Activated T-cell treated with anti-CD3 and anti-CD28 coated beads for 4 hours (primary cell): ENCODE data around the gene SLC48A1.
A peak's percentile ranks its signal among the peaks of the same experiment; 100 is the strongest.
"Not testable (repeated sequence)": the region's sequence is repeated elsewhere in the genome, so short reads cannot be mapped to it uniquely, and the experiment has no call there.

Source experiments
- DNase-seq: peaks from one replicate; pipeline ENCODE4 v3.0.0-alpha.2; 2020

The SLC48A1 gene

DNA sequence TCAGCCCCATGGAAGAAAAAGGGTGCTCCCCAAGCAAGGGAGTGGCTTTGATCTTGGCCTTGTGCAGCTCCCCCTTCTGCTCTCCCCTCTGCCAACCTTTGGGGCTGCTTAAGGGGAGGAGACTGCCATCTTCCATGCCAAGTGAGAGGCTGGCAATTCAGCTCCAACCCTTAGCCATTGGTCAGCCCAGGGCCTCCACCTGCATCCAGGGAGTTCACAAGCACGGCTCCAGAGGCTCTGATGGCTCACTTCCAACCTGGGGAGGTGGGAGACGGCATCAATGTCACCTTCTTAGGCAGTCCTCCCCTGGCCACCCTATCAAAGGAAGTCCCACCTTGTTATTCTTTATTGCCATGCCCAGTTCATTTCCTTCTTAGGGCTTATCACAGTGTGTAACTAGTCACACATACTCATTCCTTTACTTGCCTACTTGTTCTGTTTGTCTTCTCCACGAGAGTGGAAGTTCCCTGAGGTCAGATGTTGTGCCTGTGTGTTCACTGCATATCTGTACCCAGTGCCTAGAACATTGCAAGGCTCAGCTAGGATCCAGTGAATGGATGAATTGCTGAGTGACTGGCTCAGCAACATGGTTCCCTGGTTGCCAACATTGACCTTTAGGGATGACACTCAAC is 41.6 kb downstream of the SLC48A1 start:
- DNase-seq = no peak

DNA sequence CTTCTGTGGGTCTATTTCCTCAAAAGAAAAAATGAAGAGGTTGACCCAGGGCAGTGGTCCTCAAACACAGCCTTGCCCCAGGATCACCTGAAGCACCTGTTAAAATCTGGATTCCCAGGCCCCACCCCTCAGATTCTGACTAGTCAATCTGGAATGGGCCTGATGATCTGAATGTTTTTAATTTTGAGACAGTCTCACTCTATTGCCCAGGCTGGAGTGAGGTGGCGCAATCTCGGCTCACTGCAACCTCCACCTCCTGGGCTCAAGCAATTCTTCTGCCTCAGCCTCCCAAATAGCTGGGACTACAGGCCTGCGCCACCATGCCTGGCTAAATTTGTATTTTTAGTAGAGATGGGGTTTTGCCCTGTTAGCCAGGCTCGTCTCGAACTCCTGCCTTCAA is 42.4 kb downstream of the SLC48A1 start:
- DNase-seq = not testable (repeated sequence)

DNA sequence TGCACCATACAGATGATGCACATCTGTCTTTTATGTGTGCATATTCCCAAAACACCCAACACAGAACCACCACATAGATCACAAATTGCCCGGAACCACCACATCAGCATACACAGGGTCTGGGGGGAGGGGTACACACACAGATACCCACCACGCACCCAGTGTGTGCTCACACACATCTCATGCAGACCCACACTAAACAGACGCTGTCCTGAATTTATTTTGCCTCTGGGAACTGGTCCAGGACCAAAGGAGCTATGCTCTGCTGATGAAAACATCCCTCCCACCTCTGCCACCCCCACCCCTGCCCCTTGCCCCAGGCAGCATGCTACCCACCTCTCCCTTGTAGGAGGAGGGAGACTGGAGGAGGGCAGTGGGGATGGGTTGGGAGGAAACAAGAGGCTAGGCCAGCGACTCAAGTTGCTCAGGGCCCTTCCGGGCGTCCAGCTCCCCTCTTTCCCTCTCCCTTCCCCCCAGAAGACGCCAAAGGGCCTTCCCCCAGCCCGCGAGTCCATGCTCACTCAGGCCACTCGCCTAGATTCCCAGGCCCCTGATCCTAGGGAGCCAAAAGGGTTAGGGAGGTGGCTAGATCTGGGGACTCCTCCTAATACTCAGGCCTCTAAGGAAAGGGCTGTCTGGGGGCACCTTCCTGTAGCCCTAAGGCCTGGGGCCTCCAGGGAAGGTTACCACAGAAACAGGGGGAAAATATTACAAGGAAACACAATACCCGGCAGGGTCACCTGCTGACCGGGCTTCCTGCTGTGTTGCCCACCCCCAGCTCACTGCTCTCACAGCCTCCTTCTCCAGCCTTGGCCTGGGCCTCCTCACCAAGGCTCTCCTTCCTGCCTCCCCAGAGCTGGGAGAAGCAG is 43.6 kb downstream of the SLC48A1 start:
- no peak for DNase-seq

DNA sequence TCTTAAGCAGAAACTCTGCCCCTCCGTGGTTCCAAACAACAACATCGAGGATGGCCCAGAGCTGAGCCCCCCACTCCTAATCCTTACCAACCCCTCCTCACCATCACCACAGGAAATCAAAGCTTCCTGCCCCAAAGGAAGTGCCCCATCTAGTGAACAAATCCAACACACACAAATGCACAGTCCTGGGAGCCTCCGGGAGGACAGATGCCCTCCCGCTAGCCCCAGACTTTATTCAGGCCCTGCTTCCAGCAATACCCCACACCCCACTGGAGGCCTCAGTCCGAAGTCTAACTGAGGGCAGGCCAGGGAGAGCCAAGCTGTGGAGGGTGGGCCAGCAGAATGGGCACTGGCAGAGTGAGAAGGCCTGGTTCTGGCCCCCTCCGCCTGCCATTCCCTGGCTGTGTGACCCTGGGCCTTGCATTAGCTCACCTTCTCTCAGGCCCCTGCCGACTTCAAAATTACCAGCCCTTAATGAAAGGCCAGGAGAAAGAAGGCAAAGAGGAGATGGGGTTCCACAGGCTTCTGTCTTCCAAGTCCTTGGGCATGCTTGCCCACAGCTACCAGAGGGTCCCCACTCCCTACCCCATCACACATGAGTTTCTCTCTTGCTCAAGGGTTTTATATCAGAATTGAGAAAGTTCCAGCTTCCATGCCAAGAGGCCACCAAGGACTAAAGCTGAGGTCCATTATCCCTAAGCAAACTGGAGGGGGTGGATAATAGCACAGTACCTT is 44.4 kb downstream of the SLC48A1 start:
- DNase-seq = no peak

DNA sequence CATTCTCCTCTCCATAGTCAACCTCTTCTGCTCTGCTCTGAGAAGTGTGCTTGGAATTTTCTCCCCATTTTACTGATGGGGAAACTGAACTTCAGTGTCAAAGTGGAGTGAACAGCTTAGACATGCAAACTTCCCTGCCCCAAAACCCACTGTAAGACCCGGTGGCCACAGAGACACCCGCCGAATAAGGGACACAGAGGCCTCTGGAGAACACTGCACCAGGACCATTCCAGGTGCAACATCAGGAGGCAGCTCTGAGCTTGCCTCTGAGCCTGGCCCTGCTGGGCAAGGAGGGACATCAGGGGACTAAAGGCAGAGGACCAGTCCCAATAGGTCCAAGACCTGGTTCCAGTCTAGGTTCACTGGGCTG is 45.0 kb downstream of the SLC48A1 start:
- DNase-seq = no peak

DNA sequence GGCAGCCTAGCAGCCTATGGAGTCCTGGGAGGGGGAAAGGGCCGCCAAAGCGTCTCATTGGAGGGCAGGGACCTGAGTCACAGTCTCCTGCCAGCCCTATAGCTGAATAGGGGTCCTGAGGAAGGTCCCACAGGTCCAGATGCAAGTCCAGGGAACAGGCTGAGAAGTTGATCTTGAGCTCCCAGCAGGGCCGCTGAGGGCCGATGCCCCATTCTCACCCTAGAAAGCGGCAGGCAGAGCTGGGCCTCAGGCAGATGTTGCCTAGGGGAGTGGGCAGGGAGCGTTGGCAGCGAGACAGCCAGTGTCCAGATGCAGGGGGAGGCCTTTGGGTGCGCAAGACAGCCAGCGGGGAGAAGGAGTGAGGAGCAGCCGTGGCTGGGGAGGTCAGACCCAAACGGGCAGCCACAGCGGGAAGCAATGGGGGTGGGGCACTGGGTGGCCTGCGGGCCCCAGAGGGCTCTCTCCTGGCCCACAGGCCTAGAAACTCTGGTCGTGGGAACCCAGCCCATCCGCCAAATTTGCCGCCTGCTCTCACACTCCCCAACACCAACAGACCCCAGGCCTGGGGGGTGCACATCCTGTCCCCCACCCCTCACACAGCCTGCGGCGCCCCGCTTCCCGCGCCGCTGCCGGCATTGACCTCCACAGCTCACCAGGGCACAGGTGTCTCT is 45.6 kb downstream of the SLC48A1 start:
- DNase-seq = no peak

DNA sequence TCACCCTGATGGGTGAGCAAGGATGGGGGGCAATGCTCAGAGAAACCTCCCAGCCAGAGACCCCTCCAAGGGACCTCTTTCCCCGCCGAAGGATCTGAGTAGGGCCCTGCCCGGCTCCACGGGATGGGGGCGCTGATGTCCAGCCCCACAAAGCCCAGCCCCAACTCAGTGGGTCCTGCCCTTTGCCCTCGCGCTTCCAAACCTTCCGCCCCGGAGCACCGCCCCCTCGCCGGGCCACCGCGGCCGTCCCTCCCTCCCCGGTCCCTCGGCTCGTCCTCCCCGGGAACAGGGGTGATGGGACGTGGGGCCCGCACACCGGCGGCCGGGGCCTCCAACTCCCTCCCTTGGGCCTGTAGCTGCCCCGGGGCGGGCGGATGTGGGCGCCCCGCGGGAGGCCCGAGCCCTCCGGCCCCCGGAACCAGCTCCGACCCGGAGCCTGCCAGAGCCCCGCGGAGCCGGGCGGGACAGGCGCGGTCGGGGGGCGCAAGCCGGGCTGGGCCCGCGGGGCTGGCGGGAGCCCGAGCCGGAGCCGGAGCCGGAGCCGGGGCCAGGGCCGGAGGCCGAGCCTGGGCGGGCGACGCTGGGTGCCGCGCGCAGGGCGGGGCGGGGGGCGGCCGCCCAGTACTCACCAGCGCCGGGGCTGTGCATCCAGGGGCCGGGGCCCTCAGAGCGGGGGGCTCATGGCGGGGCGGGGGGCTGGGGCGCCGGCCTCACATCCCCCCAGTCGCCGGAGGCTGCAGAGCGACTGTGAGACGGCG is 46.3 kb downstream of the SLC48A1 start:
- DNase-seq = no peak

DNA sequence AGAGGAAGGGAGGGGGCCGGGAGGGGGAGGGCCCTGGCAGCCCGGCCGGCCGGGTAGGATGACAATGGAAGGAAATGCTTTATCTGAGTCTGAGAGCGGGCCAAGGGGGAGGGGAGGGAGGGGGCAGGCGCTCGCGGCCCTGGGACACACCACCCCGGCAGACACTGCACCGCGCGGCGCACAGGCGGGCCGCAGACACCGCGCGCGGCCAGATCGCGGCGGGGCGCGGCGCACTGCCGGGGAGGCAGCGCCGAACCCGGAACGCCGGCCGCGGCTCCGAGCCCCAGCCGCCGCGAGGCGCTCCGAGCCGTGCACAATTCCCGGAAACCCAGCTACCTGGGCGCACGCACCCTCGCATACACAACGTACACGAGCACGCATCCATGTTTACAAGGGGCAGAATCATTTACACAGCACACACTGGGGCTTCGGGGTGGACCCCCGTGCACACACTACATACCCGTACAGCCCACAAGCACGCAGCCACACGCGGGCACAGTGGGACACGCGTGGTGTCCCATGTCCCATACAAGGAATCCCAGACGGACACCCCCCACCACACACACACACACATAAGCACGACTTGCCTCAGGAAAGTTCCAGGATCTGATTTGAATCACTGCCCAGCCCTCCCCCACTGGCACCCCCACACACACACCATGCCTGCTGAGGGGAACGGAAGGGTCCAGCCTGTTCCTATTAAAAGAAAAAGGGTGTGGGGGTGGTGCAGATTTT is 47.0 kb downstream of the SLC48A1 start, which contains the start of gene HDAC7:
HDAC7 (minus strand) TSS at position 8 of the 735 bp plus-strand sequence. CDS start 118 bp downstream, outside the sequence.
- peak; percentile 56 for DNase-seq

DNA sequence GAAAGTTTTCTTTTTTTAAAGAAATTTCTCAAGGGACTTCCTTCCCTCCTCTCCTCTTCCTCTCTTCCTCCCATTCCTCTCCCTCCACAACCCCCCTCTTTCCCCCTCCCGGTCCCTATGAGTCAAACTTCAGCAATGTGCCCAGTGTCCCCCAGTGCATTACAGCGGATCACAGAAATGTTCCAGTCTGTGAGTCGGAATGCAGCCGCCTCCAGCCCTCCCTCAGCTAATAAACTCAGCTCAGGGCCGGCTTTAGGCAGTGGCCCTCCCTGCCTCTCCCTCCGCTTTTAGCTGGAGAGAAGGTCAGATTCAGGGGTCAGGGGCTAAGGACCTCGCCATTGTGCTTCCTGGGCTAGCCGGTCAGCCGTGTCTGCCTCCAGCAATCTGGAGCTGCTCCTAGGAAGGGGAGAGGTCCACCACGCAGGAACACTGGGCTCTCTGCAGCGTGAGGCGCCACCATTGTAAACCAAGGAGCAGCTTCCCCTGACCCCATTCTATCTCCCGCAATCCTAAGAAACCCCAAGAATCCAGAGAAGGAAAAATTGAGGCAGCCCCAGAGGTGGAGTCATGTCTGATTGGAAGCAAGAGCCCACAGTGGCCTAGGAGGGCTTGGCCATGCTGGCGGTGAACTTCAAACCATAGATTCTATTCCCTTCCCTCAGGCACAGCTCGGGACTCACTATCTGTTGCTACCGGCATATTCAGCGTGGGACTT is 47.8 kb downstream of the SLC48A1 start:
- DNase-seq = no peak

DNA sequence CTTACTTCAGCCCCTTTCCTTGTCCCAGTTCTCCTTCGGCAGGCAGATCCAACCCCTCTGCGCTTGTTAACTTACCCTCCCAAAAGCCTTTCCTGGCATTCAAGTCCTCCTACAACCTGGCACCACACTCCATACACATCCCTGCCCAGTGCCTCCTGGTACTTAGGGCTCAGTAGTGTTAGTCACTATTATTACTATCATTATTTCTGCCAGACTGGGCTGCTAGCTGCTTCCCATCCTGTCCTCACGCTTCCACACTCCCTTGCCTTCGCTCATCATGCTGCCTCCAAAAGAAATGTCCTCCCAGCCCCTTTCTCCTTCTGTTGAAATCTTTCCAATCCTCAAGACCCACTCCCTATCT is 48.3 kb downstream of the SLC48A1 start:
- DNase-seq = no peak

DNA sequence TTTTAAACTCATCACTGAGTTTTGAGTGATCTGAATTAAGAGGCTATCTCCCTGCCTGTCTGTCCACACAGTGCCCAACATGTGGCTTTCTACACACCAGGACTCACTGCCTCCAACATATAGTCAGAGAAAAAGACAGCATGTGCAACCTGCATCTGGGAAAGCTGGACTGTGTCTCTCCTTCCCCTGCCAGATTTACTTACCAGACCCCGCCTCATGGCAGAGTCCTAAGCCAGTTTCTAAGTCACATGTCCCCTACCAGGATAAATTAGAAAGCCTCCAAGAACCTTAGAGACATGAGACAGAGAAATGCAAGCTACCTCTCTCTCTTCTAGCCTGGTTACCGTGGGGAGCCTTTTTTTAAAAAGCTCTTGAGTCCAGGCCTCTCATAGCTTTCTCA is 49.4 kb downstream of the SLC48A1 start:
- no peak for DNase-seq

DNA sequence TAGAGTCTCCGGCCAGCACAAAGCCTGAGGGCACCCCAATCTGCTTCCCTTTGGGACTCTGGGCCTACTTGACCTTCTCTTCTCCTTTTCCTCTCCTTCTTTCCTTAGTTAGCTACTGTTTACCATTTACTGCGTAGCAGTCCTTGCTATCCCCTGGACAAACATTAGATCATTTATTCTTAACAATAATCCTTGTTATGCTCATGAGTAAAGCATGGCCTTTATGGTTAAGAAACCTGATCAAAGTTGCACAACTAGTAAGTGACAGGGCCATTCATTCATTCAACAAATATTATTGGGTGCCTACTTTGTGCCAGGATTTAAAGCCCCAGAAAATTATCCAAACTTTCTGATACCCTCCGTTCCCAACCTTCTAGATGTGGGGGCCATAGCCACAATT is 49.8 kb downstream of the SLC48A1 start:
- no peak for DNase-seq

DNA sequence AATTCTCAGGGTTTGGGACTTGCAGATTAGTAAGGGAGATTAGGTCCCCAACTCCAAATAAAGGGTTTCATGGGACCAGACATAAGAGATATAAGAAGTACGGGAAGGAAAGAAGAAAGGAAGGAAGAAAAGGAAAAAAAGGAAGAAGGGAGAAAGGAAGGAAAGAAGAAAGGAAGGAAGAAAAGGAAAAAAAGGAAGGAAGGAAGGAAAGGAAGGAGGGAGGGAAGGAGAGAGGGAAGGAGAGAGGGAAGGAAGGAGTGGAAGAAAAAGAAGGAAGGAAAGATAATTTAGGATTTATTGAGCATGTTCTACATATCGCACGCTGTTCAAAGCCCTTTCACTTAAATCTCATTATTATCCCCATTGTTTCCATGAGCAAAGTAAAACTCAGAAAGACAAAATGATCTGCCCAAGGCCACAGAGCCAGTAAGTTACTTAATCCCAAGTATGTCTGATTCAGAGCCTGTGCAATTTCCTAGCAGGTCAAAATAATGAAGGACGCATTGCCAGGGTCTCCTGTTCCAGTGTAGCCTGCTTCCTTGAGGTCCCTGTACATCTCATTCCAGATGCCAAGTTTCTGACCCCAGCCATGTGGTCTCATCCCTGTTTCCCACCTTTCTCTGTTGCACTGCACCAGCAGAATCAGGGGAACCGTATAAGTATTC is 50.5 kb downstream of the SLC48A1 start:
- no peak for DNase-seq

DNA sequence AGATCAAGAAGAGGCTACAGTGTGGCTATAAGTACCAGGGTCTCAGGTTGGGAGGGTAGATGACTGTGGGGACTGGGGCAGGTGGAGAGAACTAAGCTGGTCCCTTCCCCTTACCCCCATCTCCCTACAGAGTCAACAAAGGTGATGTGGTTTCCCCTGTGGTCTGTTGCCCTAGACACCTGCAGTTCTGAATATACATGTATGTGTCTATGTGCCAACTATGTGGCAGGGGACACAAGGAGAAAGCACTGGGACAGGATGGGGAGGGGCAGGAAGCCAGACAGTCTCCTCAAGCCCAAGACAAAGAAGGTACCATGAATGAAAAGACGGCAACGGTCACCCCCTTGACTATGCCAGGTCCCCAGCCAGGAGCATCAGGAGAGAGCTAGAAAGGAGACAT is 51.2 kb downstream of the SLC48A1 start:
- DNase-seq = no peak

DNA sequence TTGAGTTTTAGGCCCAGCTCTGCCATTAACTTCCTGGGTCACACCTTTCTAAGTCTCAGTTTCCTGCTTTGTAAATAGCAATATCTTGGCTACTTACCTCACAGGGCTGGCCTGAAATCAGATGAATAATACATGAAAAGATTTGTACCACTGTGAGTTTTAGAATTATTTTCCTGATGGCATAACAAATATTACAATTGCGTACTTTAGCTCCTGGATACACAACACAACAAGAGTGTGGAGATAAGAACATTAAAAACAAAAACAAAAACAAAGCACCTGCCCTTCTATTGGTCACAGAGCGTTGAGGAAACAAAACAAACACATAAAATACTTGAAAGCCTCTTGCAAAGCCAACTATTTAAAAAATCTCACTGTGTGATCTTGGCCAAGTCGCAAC is 51.6 kb downstream of the SLC48A1 start:
- no peak for DNase-seq

DNA sequence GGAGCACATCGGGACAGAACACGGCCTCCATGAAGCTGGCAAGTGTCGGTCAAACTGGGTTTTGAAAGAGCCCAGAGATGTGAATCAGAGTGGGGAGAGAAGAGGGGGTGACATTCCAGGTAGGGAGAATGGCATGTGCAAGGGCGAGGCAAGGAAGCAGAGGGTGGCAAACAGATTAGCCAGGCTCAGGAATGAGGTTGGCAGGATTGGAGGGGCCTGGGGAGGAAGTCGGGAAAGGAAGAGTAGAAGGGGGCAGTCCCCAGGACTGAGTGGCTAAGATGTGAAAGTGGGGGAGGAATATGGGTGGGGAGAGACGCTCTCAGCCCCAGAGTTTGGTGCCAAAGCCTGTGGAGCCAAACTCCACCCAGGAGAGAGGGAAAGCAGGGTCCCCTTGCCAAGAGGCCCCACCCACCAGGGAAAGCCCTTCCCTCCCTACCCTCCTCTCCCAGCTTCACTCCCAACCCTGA is 52.2 kb downstream of the SLC48A1 start:
- DNase-seq = no peak

DNA sequence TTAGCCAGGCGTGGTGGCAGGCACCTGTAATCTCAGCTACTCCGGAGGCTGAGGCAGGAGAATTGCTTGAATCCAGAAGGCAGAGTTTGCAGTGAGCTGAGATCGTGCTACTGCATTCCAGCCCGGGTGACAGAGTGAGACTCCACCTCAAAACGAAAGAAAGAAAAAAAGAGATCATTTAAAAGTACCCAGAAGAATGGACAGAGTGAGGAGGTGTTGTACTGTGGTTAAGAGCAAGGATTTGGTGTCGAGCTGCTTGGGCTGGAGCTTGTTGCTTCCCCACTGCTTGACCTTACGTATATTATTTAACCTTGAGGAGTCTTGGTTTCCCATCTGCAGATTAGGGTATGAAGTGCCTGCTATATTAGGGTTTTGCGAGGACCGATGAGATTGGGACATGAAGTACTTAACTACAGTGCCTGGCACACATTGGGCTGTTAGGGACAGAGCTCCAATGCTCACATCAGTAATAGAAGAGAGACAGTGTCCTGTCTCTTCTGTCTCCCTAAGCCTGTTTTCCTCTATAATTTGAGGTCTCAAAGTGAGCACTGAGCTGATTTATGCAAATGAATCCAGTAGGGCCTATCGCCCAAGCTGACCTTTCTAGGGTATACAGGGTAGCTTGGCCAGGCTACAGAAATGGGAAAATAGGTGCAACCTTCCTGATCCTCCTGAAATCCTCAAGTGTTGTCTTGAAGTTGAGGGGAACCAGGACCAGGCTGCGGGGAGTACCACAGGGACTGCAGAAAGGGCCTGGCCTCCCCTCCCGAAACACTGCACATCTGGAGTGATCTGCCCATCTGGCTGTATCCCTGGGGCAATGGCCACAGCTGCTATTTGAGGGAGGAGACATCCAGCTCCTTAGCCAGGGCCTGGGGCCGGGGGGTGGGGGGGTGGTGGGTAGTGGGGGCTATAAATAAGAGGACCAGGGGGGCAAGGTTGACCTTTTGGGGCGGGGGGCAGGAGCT is 55.3 kb downstream of the SLC48A1 start:
- no peak for DNase-seq

DNA sequence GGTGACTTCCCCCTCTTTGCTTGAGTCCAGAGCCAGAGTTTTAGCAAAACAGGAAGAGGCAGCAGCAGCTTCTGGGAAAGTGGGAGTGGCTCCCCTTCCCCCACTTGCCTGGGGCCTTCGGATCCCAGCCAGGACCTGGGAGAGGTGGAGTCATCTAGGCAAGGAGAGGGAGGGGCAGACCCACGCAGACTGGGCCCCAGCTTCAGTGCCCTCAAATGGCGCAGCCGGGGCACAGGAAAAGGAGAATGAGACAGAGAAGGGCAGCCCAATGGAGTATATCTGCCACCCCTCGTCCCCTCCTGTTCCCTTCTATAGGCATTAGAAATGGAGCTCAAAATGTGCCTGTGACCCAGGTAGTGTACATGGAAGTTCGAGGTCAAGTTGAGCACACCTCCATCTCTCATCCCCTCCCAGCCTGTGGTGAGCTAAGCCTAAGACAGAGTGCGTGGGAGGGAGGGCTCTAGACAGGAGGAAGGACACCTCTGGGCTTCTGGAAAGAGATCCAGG is 56.0 kb downstream of the SLC48A1 start:
- DNase-seq = no peak

DNA sequence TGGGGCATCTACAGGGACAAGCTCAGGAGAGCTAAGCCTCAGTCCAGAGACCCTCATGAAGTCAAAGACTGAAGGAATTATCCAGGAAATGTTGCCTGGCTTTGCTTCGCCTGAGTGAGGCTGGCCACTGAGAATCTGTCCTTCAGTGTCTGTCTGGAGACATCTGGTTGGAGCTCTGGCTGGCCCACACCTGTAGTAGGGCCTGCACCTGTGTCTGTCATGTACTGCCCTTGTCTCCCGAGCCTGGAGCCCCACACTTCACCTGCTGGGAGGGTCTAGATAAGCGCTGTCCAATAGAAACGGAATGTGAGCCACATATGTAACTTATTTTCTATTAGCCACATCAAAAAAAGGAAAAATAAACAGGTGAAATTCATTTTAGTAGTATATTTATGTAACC is 56.5 kb downstream of the SLC48A1 start:
- no peak for DNase-seq
